Liver (tissue), 3 donors: Measurements from ENCODE around the gene CYFIP1.

Experiments used
- HNF4A ChIP-seq, 2 donors: conservative IDR thresholded peaks; 2 replicates each; pipeline ENCODE4 v1.6.1; 2016; ENCODE audit warnings: antibody characterized with exemption in 2 of 2, mild to moderate bottlenecking in 2 of 2
- TF ChIP-seq, protein P1 (sequence below): fragments of 150-350 bp; IDR thresholded peaks from 2 replicates; pipeline ENCODE4 v1.5.1; 2017; ENCODE audit warnings: improper control_type of control experiment, low read depth, low read length; ENCODE audit not compliant: missing input control
- donor health status: healthy.
- donor health status: healthy.

DNA sequence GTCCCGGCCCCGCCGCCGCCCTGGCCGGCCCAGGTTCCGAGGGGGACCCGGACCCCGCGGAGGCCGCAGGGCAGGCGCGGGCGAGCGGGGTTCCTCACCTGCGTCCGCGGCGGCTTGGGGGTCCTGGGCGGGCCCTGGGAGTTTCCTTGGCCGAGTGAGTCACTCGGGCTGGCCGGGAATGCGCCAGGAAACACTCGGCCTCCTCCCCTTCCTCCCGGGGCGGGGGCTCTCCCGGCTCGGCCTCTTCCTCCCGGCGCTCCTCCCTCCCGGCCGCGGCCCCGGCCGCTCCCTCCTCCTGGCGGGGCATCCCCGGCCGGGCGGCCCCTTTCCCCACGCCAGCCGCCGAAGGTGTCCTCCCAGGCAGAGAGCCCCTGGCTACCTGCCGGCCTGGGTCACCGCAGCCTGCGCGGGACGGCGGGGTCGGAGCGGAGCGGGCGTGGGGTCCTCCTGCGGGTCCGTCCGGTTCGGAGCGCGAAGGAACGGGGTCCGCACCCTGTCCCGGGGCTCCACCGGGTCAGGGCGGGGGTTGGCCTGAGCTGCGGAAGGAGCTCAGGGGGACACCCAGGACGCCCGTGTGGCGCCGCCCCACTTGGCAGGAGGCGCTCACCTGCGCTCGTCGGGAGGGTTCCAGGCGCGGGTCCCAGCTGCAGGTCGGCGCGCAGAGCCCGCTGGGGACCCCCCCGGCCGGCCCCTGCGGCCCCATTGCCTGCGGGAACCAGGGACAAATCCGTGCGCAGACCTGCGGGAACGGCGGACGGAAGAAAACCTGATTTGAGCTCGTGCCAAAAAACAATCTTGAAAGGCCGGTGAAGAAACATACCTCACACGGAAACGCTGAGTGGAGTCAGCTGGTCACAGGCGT, at the start of gene CYFIP1:
- TF ChIP-seq, protein P1, sequence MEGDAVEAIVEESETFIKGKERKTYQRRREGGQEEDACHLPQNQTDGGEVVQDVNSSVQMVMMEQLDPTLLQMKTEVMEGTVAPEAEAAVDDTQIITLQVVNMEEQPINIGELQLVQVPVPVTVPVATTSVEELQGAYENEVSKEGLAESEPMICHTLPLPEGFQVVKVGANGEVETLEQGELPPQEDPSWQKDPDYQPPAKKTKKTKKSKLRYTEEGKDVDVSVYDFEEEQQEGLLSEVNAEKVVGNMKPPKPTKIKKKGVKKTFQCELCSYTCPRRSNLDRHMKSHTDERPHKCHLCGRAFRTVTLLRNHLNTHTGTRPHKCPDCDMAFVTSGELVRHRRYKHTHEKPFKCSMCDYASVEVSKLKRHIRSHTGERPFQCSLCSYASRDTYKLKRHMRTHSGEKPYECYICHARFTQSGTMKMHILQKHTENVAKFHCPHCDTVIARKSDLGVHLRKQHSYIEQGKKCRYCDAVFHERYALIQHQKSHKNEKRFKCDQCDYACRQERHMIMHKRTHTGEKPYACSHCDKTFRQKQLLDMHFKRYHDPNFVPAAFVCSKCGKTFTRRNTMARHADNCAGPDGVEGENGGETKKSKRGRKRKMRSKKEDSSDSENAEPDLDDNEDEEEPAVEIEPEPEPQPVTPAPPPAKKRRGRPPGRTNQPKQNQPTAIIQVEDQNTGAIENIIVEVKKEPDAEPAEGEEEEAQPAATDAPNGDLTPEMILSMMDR = no peak
- TF ChIP-seq HNF4A (conservative IDR thresholded peaks at IDR 0.05) = no peak
